GM12875 (cell line): ENCODE data around the gene FAM13C.

Experiments used
- H3K4me3 ChIP-seq: one replicate; pipeline ENCODE4 v1.5.1; 2011; ENCODE audit warnings: low read depth, low read length, control low read depth
- CTCF ChIP-seq: IDR thresholded peaks from 2 replicates; pipeline ENCODE4 v1.5.1; 2011; ENCODE audit warnings: low read depth, mild to moderate bottlenecking, control low read depth, inconsistent platforms, low read length, moderate library complexity, borderline replicate concordance; ENCODE audit not compliant: insufficient read depth

Gene FAM13C

GRCh38 chr10:59312247-59312646, 50.1 kb downstream of the FAM13C start:
- no peak for TF ChIP-seq CTCF

GRCh38 chr10:59311025-59311424, 51.3 kb downstream of the FAM13C start:
- H3K4me3 ChIP-seq: no peak overlapping the region
- TF ChIP-seq CTCF: no peak

More at GRCh38 chr10:59312247-59312646, 50.1 kb downstream of the FAM13C start:
- no peak overlapping the region for H3K4me3 ChIP-seq

GRCh38 chr10:59310324-59310914, 51.9 kb downstream of the FAM13C start:
- no peak for TF ChIP-seq CTCF
- H3K4me3 ChIP-seq: no peak overlapping the region

GRCh38 chr10:59304521-59305097, 57.7 kb downstream of the FAM13C start:
- TF ChIP-seq CTCF: no peak
- H3K4me3 ChIP-seq: no peak overlapping the region

GRCh38 chr10:59303018-59303417, 59.3 kb downstream of the FAM13C start:
- TF ChIP-seq CTCF: no peak
- H3K4me3 ChIP-seq: no peak overlapping the region

GRCh38 chr10:59302381-59302780, 60.0 kb downstream of the FAM13C start:
- no peak for TF ChIP-seq CTCF
- no peak overlapping the region for H3K4me3 ChIP-seq

GRCh38 chr10:59301067-59301754, 61.1 kb downstream of the FAM13C start:
- no peak overlapping the region for H3K4me3 ChIP-seq
- no peak for TF ChIP-seq CTCF
